ENCODE results near the gene RABGGTA.
"Not testable (repeated sequence)": the region's sequence is repeated elsewhere in the genome, so short reads cannot be mapped to it uniquely, and the experiment has no call there.

RABGGTA gene

DNA sequence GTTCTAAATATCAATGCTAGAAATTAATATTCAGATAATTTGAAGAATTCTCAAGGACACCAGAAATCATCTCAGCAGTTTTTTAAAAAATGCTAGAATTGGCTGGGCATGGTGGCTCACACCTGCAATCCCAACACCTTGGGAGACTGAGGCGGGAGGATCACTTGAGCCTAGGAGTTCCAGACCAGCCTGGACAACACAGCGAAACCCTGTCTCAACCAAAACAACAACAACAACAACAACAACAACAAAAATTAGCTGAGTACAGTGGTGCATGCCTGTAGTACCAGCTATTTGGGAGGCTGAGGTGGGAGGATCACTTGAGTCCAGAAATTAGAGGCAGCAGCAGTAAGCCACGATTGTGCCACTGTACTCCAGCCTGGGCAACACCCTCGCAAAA, 52.3 kb downstream of the RABGGTA start:
- H3K79me2 ChIP-seq (ENCODE audit: control insufficient read depth, low read length) = peaks cover 49% of the 10 kb centered on the region
- no peak overlapping the region for H3K4me2 ChIP-seq (ENCODE audit: low read length)
- TF ChIP-seq, protein P1, sequence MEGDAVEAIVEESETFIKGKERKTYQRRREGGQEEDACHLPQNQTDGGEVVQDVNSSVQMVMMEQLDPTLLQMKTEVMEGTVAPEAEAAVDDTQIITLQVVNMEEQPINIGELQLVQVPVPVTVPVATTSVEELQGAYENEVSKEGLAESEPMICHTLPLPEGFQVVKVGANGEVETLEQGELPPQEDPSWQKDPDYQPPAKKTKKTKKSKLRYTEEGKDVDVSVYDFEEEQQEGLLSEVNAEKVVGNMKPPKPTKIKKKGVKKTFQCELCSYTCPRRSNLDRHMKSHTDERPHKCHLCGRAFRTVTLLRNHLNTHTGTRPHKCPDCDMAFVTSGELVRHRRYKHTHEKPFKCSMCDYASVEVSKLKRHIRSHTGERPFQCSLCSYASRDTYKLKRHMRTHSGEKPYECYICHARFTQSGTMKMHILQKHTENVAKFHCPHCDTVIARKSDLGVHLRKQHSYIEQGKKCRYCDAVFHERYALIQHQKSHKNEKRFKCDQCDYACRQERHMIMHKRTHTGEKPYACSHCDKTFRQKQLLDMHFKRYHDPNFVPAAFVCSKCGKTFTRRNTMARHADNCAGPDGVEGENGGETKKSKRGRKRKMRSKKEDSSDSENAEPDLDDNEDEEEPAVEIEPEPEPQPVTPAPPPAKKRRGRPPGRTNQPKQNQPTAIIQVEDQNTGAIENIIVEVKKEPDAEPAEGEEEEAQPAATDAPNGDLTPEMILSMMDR (IDR thresholded peaks at IDR 0.05; ENCODE audit: low read depth, low read length, poor library complexity, severe bottlenecking) = no peak
- no peak for TF ChIP-seq EZH2phosphoT487 (IDR thresholded peaks at IDR 0.05; ENCODE audit: borderline replicate concordance, low read length)
- peaks cover 16% of the 10 kb centered on the region for H3K4me1 ChIP-seq (ENCODE audit: control insufficient read depth, low read length)
- H3K4me3 ChIP-seq (ENCODE audit: low read length) = no peak overlapping the region
- no peaks in the 10 kb centered on the region for H3K9me2 ChIP-seq (replicated peaks; ENCODE audit: control insufficient read depth, low read length)
- H3K36me3 ChIP-seq (ENCODE audit: control insufficient read depth, low read length) = peaks cover 14% of the 10 kb centered on the region
- H3F3A ChIP-seq (ENCODE audit: control insufficient read depth, insufficient read depth) = peaks cover 21% of the 10 kb centered on the region
- H3K9me3 ChIP-seq (ENCODE audit: control insufficient read depth, insufficient read depth, low read length) = no peaks in the 10 kb centered on the region
- no peak overlapping the region for H3K27ac ChIP-seq (ENCODE audit: low read depth, low read length)
- H3K27me3 ChIP-seq (ENCODE audit: control insufficient read depth, low read length) = no peaks in the 10 kb centered on the region
- H4K20me1 ChIP-seq (ENCODE audit: control insufficient read depth, insufficient read depth, low read depth, low read length) = no peaks in the 10 kb centered on the region

DNA sequence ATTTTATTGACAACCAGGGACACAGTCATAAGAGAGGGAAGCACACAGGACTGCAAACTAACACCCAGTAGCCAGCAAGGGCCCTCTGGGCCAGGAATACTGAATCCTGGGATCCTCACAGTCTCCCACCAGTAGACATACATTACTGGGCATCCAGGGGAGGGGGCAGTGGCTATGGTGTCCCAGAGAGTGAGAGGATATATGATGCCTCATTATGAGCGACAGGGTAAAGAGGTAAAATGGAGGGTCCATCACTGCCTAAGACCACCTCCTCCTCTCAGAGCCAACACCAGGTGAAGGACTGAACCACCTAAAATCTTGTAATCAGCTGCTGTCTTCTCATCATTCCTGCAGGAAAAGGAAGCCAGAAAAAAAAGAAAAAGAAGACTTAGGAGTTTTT, 54.5 kb downstream of the RABGGTA start:
- not testable (repeated sequence) for H3K27me3 ChIP-seq (ENCODE audit: control insufficient read depth, low read length); H3K27ac ChIP-seq (ENCODE audit: low read depth, low read length); H3K9me3 ChIP-seq (ENCODE audit: control insufficient read depth, insufficient read depth, low read length); H3K9me2 ChIP-seq (replicated peaks; ENCODE audit: control insufficient read depth, low read length); H3K4me2 ChIP-seq (ENCODE audit: low read length); H4K20me1 ChIP-seq (ENCODE audit: control insufficient read depth, insufficient read depth, low read depth, low read length); H3K4me3 ChIP-seq (ENCODE audit: low read length)
- H3K4me1 ChIP-seq (ENCODE audit: control insufficient read depth, low read length) = peaks cover 28% of the 10 kb centered on the region
- H3K36me3 ChIP-seq (ENCODE audit: control insufficient read depth, low read length) = peaks cover 21% of the 10 kb centered on the region
- H3F3A ChIP-seq (ENCODE audit: control insufficient read depth, insufficient read depth) = peaks cover 26% of the 10 kb centered on the region
- H3K79me2 ChIP-seq (ENCODE audit: control insufficient read depth, low read length) = peaks cover 47% of the 10 kb centered on the region

DNA sequence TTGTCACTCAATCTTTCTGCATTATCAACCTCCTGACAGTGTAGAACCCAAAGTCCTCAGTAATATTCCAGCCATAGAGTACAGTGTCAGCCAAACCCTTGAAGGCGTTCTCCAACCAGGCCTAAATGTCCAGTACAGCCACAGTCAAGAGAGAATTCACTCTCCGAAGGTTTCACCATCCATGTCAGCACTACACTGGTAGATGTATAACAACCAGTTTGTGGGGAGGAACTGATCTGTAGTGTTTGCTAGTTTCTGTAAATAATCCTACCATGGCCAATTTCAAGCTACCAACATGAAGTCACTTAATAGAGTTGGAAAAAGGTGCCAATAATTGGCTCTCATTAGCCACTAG, 55.1 kb downstream of the RABGGTA start:
- no peaks in the 10 kb centered on the region for H3K27me3 ChIP-seq (ENCODE audit: control insufficient read depth, low read length)
- H3K27ac ChIP-seq (ENCODE audit: low read depth, low read length) = no peak overlapping the region
- no peaks in the 10 kb centered on the region for H3K9me2 ChIP-seq (replicated peaks; ENCODE audit: control insufficient read depth, low read length)
- H3K4me1 ChIP-seq (ENCODE audit: control insufficient read depth, low read length) = peaks cover 31% of the 10 kb centered on the region
- peaks cover 25% of the 10 kb centered on the region for H3F3A ChIP-seq (ENCODE audit: control insufficient read depth, insufficient read depth)
- peaks cover 27% of the 10 kb centered on the region for H3K36me3 ChIP-seq (ENCODE audit: control insufficient read depth, low read length)
- peak overlapping the region; percentile 82 for H3K4me2 ChIP-seq (ENCODE audit: low read length)
- H3K4me3 ChIP-seq (ENCODE audit: low read length) = peak overlapping the region; percentile 99
- H4K20me1 ChIP-seq (ENCODE audit: control insufficient read depth, insufficient read depth, low read depth, low read length) = no peaks in the 10 kb centered on the region
- TF ChIP-seq EZH2phosphoT487 (IDR thresholded peaks at IDR 0.05; ENCODE audit: borderline replicate concordance, low read length) = no peak
- TF ChIP-seq, protein P1 (IDR thresholded peaks at IDR 0.05; ENCODE audit: low read depth, low read length, poor library complexity, severe bottlenecking) = no peak
- no peaks in the 10 kb centered on the region for H3K9me3 ChIP-seq (ENCODE audit: control insufficient read depth, insufficient read depth, low read length)
- peaks cover 49% of the 10 kb centered on the region for H3K79me2 ChIP-seq (ENCODE audit: control insufficient read depth, low read length)
